ENCODE measurements around the gene LAMA3.

GRCh38 chr18:23966909-23967308 lies 277.7 kb downstream of the LAMA3 start:
- TF ChIP-seq POLR2AphosphoS5 (IDR thresholded peaks at IDR 0.05) (no peak), CTCF (IDR thresholded peaks at IDR 0.05 in 8 of 11, conservative IDR thresholded peaks at IDR 0.05 in 3 of 11) (no peak)

All from spleen (tissue), 7 donors.